HepG2 (cell line): ENCODE measurements around the gene TBC1D22A. TPM values are rescaled to one million over a fixed set of nuclear protein-coding genes. Genes with fewer than 3 reads are reported as not detected.

Experiments
- ATAC-seq: fragments of 200-7000 bp; cut with Tn5 transposase; 3 replicates; pipeline ENCODE4 v1.9.1; 2020; ENCODE audit warnings: mild to moderate bottlenecking, moderate library complexity
- BruUV-seq: library from RNA; stranded (reverse); fragments of 400-500 nt; replicated peaks from 2 replicates; lab custom pipeline; 2021; lab: Mats Ljungman, UMichigan
- CTCF ChIA-PET: fragments of 300-600 bp; formaldehyde crosslinking; extraction: SDS; loops from one replicate; lab custom pipeline; 2021; ENCODE audit warnings: low total read pairs, inconsistent platforms, low intra/inter-chr PET ratio; lab: Yijun Ruan, JAX
- POLR2A ChIA-PET: fragments of 350-600 bp; sonication (Branson Sonifier 250); formaldehyde crosslinking; loops from one replicate; lab custom pipeline; 2020; ENCODE audit warnings: antibody characterized with exemption, inconsistent platforms; lab: Yijun Ruan, JAX
- DNase-seq: peaks from one replicate; pipeline ENCODE4 v3.0.0-alpha.2; 2015; ENCODE audit warnings: low spot score
- FAIRE-seq: peaks from 3 replicates; lab custom pipeline; 2011; peaks lifted over from hg19 to GRCh38; lab: Jason Lieb, UNC
- H2AFZ ChIP-seq: one replicate; pipeline ENCODE4 v1.6.1; 2011; ENCODE audit warnings: low read length, inconsistent platforms
- H3K27ac ChIP-seq: fragments of 300-600 bp; 3 replicates; pipeline ENCODE4 v1.8.0; 2011; ENCODE audit warnings: mixed run types, mild to moderate bottlenecking, mixed read lengths, low read length, inconsistent platforms; ENCODE audit not compliant: insufficient read depth; ENCODE audit errors: extremely low read length
- H3K27me3 ChIP-seq, 2 experiments: fragments of 200-600 bp in 1 of 2; 2 replicates in 1 of 2; 3 replicates in 1 of 2; pipeline versions ENCODE4 v1.6.0 to v1.8.0; 2011; ENCODE audit warnings: low read length in 2 of 2, mild to moderate bottlenecking in 2 of 2, moderate library complexity in 2 of 2, inconsistent platforms in 1 of 2; ENCODE audit not compliant: insufficient read depth in 2 of 2, control insufficient read depth in 1 of 2
- H3K36me3 ChIP-seq, 2 experiments: fragments of 200-600 bp in 1 of 2; replicated peaks in 1 of 2; 2 replicates in 1 of 2; 3 replicates in 1 of 2; pipeline versions ENCODE4 v1.5.1 to v1.8.0; 2011; ENCODE audit warnings: low read length in 2 of 2, inconsistent platforms in 1 of 2; ENCODE audit not compliant: insufficient read depth in 2 of 2, control insufficient read depth in 1 of 2
- H3K4me1 ChIP-seq: 2 replicates; pipeline ENCODE4 v1.5.1; 2012; ENCODE audit warnings: low read length, inconsistent platforms; ENCODE audit not compliant: insufficient read depth
- H3K4me2 ChIP-seq: 2 replicates; pipeline ENCODE4 v1.6.0; 2011; ENCODE audit warnings: low read depth, low read length, inconsistent platforms
- H3K4me3 ChIP-seq, 3 experiments: fragments of 200-600 bp in 1 of 3; sonication (generic), shearing (Covaris generic) in 1 of 3; replicated peaks in 1 of 3; 2 replicates each; pipeline ENCODE4 v1.5.1; 2011 to 2016; ENCODE audit warnings: low read length in 3 of 3, inconsistent platforms in 2 of 3, low read depth in 2 of 3, mild to moderate bottlenecking in 2 of 3, control low read depth in 1 of 3, mixed read lengths in 1 of 3; ENCODE audit not compliant: insufficient read depth in 1 of 3
- H3K79me2 ChIP-seq: one replicate; pipeline ENCODE4 v1.6.1; 2011; ENCODE audit warnings: low read length, inconsistent platforms; ENCODE audit not compliant: insufficient read depth
- H3K9ac ChIP-seq: 2 replicates; pipeline ENCODE4 v1.6.0; 2011; ENCODE audit warnings: mild to moderate bottlenecking, low read depth, low read length, inconsistent platforms; ENCODE audit not compliant: insufficient read depth
- H3K9me3 ChIP-seq: 2 replicates; pipeline ENCODE4 v1.5.1; 2012; ENCODE audit warnings: mild to moderate bottlenecking, low read length
- H4K20me1 ChIP-seq: 2 replicates; pipeline ENCODE4 v1.6.0; 2011; ENCODE audit warnings: inconsistent platforms, mild to moderate bottlenecking, low read length, moderate library complexity; ENCODE audit not compliant: insufficient read depth
- FOXO4 ChIP-seq: sonication (generic); formaldehyde crosslinking; conservative IDR thresholded peaks from 2 replicates; pipeline ENCODE4 v1.8.1; 2023; ENCODE audit warnings: missing genetic modification reagents
- HIVEP1 ChIP-seq: sonication (generic); formaldehyde crosslinking; IDR thresholded peaks from 2 replicates; pipeline ENCODE4 v1.4.0; 2020; ENCODE audit warnings: mild to moderate bottlenecking, missing genetic modification reagents
- KAT8 ChIP-seq: IDR thresholded peaks from 2 replicates; pipeline ENCODE4 v1.6.1; 2016; ENCODE audit warnings: missing genetic modification reagents, missing compliant biosample characterization
- MED8 ChIP-seq: sonication (generic); formaldehyde crosslinking; IDR thresholded peaks from 2 replicates; pipeline ENCODE4 v1.8.1; 2023; ENCODE audit warnings: mild to moderate bottlenecking, missing genetic modification reagents; ENCODE audit not compliant: insufficient replicate concordance
- PAWR ChIP-seq: sonication (generic); formaldehyde crosslinking; IDR thresholded peaks from 2 replicates; pipeline ENCODE4 v1.4.0; 2020; ENCODE audit warnings: missing genetic modification reagents, mild to moderate bottlenecking, borderline replicate concordance
- REPIN1 ChIP-seq: sonication (generic); formaldehyde crosslinking; IDR thresholded peaks from 2 replicates; pipeline ENCODE4 v1.8.0; 2022; ENCODE audit warnings: missing genetic modification reagents, low read depth, mild to moderate bottlenecking, borderline replicate concordance
- TGIF2 ChIP-seq: IDR thresholded peaks from 2 replicates; pipeline ENCODE4 v1.6.1; 2016; ENCODE audit warnings: control low read depth, missing compliant biosample characterization
- ZNF484 ChIP-seq: sonication (generic); formaldehyde crosslinking; IDR thresholded peaks from 2 replicates; pipeline ENCODE4 v1.5.1; 2020; ENCODE audit warnings: mild to moderate bottlenecking, low read depth, missing genetic modification reagents, borderline replicate concordance
- ZNF737 ChIP-seq: sonication (generic); formaldehyde crosslinking; IDR thresholded peaks from 2 replicates; pipeline ENCODE4 v1.5.0; 2020; ENCODE audit warnings: missing genetic modification reagents, mild to moderate bottlenecking, borderline replicate concordance
- WGBS: methylation state at CpG from one replicate; pipeline ENCODE4 v1.1.6; 2017; ENCODE audit warnings: low lambda C conversion rate; 5-methylcytosine and 5-hydroxymethylcytosine counted together
- in situ Hi-C: cut with HindIII; loops from 2 replicates; pipeline ENCODE4 v1.10.0; 2017; ENCODE audit warnings: low pct_unique_long_range_greater_than_20kb; ENCODE audit not compliant: extremely low pct_ligation_motif_present
- intact Hi-C: fragments of 100-400 bp; cut with micrococcal nuclease; formaldehyde crosslinking; loops from one replicate; pipeline ENCODE4 v1.10.0; 2022; ENCODE audit not compliant: unreplicated experiment
- polyA plus RNA-seq, 8 experiments: library from polyadenylated mRNA; depleted of rRNA in 3 of 8; stranded (reverse) in 7 of 8; unstranded in 1 of 8; fragments of >200 nt; fragmentation: Illumina TruSeq in 4 of 8; extraction: Trizol in 4 of 8; gene quantifications; 2 replicates each; pipeline versions ENCODE4 v1.2.1 to v1.2.3, GENCODE V29; 2011 to 2016; ENCODE audit warnings: low read depth in 4 of 8, missing spikeins in 1 of 8, mixed read lengths in 1 of 8; ENCODE audit not compliant: insufficient read depth in 1 of 8
- total RNA-seq, 5 experiments: library from RNA; depleted of rRNA; stranded (reverse); fragments of >200 nt; fragmentation: Illumina TruSeq; extraction: Trizol; gene quantifications; 2 replicates each; pipeline ENCODE4 v1.2.3, GENCODE V29; 2016; ENCODE audit warnings: low read depth in 1 of 5
- TF ChIP-seq, protein P1 (sequence below): sonication (generic); formaldehyde crosslinking; IDR thresholded peaks from 2 replicates; pipeline ENCODE4 v1.9.0; 2022; ENCODE audit warnings: missing genetic modification reagents, mild to moderate bottlenecking, borderline replicate concordance
- TF ChIP-seq, protein P2 (sequence below): sonication (generic); formaldehyde crosslinking; IDR thresholded peaks from 2 replicates; pipeline ENCODE4 v1.9.0; 2021; ENCODE audit warnings: missing genetic modification reagents, borderline replicate concordance

Gene TBC1D22A
- total and polyA plus RNA-seq, 2 of the 13 experiments (the other 11 are each of a cell fraction or from before 2014, with no cell fraction given), result 17.3 to 18.0 TPM

- TF ChIP-seq FOXO4 (CRISPR knock-in tag), result no peak
- TF ChIP-seq, protein P1, sequence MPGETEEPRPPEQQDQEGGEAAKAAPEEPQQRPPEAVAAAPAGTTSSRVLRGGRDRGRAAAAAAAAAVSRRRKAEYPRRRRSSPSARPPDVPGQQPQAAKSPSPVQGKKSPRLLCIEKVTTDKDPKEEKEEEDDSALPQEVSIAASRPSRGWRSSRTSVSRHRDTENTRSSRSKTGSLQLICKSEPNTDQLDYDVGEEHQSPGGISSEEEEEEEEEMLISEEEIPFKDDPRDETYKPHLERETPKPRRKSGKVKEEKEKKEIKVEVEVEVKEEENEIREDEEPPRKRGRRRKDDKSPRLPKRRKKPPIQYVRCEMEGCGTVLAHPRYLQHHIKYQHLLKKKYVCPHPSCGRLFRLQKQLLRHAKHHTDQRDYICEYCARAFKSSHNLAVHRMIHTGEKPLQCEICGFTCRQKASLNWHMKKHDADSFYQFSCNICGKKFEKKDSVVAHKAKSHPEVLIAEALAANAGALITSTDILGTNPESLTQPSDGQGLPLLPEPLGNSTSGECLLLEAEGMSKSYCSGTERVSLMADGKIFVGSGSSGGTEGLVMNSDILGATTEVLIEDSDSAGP, result no peak
These were observed 445.6 kb downstream of the TBC1D22A start (continued) for GRCh38 chr22:47207846-47208554.

DNA sequence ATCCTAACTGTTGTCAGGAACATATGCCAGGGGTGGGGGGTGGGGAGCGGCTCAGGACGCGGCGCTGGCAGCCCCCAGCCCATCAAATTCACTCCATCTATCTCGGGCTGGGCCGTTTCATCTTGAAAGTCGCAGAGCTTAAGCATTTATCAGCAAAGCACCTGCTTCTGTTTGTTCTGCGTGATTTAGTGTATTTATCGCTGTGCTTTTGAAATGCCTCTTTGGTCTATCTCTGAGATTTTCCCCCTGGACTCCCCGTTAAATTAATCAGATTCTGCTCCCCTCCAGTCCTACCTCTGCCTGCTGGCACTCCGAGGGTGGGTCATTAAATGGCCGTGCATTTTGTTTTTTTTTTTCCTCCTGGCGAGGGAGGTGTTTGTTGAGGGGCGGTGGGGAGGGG lies 446.2 kb downstream of the TBC1D22A start:
- no TSS peak for BruUV-seq
- Histone ChIP-seq H3K36me3 (no peaks in the 10 kb centered on the region), H3K27me3 (peaks cover 3 to 46% of the 10 kb centered on the region in 2 experiments; a peak in 3 of 5 replicates), H2AFZ (no peak overlapping the region), H3K4me1 (no peaks in the 10 kb centered on the region), H4K20me1 (no peaks in the 10 kb centered on the region), H3K4me3 (no peak overlapping the region), H3K27ac (no peak overlapping the region), H3K79me2 (no peaks in the 10 kb centered on the region), H3K4me2 (no peak overlapping the region), H3K9me3 (no peaks in the 10 kb centered on the region), H3K9ac (no peak overlapping the region)
- no peak for DNase-seq
- WGBS, result 5% methylated on average over 9 of the region's 14 CpGs
- in situ Hi-C loops, result loop anchor here (25.0 kb wide), 1 partner anchor 1279 kb away; a partner anchor contains a TSS
- intact Hi-C loops, result no loop called here
- CTCF ChIA-PET, result no interaction called here
- no peak for FAIRE-seq
- ATAC-seq, result no peak
- POLR2A ChIA-PET, result no interaction called here
- TF ChIP-seq ZNF737 (no peak), TGIF2 (no peak), REPIN1 (no peak), PAWR (no peak), HIVEP1 (no peak), ZNF484 (CRISPR knock-in tag) (no peak), KAT8 (no peak), MED8 (no peak)
- TF ChIP-seq, protein P2, sequence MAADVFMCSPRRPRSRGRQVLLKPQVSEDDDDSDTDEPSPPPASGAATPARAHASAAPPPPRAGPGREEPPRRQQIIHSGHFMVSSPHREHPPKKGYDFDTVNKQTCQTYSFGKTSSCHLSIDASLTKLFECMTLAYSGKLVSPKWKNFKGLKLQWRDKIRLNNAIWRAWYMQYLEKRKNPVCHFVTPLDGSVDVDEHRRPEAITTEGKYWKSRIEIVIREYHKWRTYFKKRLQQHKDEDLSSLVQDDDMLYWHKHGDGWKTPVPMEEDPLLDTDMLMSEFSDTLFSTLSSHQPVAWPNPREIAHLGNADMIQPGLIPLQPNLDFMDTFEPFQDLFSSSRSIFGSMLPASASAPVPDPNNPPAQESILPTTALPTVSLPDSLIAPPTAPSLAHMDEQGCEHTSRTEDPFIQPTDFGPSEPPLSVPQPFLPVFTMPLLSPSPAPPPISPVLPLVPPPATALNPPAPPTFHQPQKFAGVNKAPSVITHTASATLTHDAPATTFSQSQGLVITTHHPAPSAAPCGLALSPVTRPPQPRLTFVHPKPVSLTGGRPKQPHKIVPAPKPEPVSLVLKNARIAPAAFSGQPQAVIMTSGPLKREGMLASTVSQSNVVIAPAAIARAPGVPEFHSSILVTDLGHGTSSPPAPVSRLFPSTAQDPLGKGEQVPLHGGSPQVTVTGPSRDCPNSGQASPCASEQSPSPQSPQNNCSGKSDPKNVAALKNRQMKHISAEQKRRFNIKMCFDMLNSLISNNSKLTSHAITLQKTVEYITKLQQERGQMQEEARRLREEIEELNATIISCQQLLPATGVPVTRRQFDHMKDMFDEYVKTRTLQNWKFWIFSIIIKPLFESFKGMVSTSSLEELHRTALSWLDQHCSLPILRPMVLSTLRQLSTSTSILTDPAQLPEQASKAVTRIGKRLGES (CRISPR knock-in tag), result no peak
